NT2/D1 (cell line): ENCODE data around the gene NOBOX.
"Not testable (repeated sequence)": the region's sequence is repeated elsewhere in the genome, so short reads cannot be mapped to it uniquely, and the experiment has no call there.

Experiments used
- SUZ12 ChIP-seq: IDR thresholded peaks from 2 replicates; pipeline ENCODE4 v1.6.1; 2011; ENCODE audit not compliant: insufficient read length, insufficient read depth; ENCODE audit errors: extremely low read depth
- YY1 ChIP-seq: IDR thresholded peaks from 2 replicates; pipeline ENCODE4 v1.6.1; 2011; ENCODE audit not compliant: insufficient read length, insufficient read depth
- ZNF274 ChIP-seq: IDR thresholded peaks from 2 replicates; pipeline ENCODE4 v1.6.1; 2011; ENCODE audit warnings: mild to moderate bottlenecking, low read depth, low read length

GRCh38 chr7:144427539-144427938, 24.0 kb upstream of the NOBOX start:
- not testable (repeated sequence) for TF ChIP-seq YY1, ZNF274, SUZ12
